Tibial nerve (tissue), 3 donors: ENCODE results near the gene ISM1.

Source experiments
- POLR2A ChIP-seq, 2 donors: fragments of 450-650 bp; IDR thresholded peaks; one replicate each; pipeline ENCODE4 v1.6.1; 2017; ENCODE audit warnings: antibody characterized with exemption in 2 of 2, mild to moderate bottlenecking in 2 of 2, moderate library complexity in 2 of 2
- TF ChIP-seq, protein P1 (sequence below), 5 experiments: fragments of 200-600 bp in 3 of 5; fragments of 450-650 bp in 2 of 5; sonication (generic) in 3 of 5; IDR thresholded peaks; one replicate each; pipeline ENCODE4 v1.5.1; 2016 to 2019; ENCODE audit warnings: antibody characterized with exemption in 5 of 5, mild to moderate bottlenecking in 3 of 5, moderate library complexity in 2 of 5

- TF ChIP-seq, protein P1, sequence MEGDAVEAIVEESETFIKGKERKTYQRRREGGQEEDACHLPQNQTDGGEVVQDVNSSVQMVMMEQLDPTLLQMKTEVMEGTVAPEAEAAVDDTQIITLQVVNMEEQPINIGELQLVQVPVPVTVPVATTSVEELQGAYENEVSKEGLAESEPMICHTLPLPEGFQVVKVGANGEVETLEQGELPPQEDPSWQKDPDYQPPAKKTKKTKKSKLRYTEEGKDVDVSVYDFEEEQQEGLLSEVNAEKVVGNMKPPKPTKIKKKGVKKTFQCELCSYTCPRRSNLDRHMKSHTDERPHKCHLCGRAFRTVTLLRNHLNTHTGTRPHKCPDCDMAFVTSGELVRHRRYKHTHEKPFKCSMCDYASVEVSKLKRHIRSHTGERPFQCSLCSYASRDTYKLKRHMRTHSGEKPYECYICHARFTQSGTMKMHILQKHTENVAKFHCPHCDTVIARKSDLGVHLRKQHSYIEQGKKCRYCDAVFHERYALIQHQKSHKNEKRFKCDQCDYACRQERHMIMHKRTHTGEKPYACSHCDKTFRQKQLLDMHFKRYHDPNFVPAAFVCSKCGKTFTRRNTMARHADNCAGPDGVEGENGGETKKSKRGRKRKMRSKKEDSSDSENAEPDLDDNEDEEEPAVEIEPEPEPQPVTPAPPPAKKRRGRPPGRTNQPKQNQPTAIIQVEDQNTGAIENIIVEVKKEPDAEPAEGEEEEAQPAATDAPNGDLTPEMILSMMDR (IDR thresholded peaks at IDR 0.05), result no peak
- no peak for TF ChIP-seq POLR2A (IDR thresholded peaks at IDR 0.05)
Measured at GRCh38 chr20:13322621-13323020, 101.5 kb downstream of the ISM1 start.
